H1 (cell line): ENCODE measurements around the gene ATP10D. TPM values are rescaled to one million over a fixed set of nuclear protein-coding genes. Genes with fewer than 3 reads are reported as not detected.

ENCODE experiments used
- POLR2AphosphoS5 ChIP-seq: IDR thresholded peaks from 2 replicates; pipeline ENCODE4 v1.6.1; 2011; ENCODE audit warnings: low read depth, low read length
- POU5F1 ChIP-seq: IDR thresholded peaks from 2 replicates; pipeline ENCODE4 v1.6.1; 2011; ENCODE audit warnings: low read depth, mild to moderate bottlenecking, low read length, moderate library complexity
- polyA plus RNA-seq, 7 experiments: library from polyadenylated mRNA; depleted of rRNA in 3 of 7; stranded (reverse) in 5 of 7; unstranded in 2 of 7; fragments of >200 nt in 5 of 7; fragments of 200-250 nt in 2 of 7; gene quantifications; 1 replicate in 5 of 7; 2 replicates in 1 of 7; 4 replicates in 1 of 7; pipeline versions ENCODE4 v1.2.1 to v1.2.3, GENCODE V29; 2011 to 2013; ENCODE audit warnings: missing spikeins in 2 of 7, mixed read lengths in 2 of 7
- total RNA-seq: library from RNA; stranded (reverse); fragmentation: NEBNext Ultra II Directional; extraction: Animal tissue kit (Norgen Biotek cat#: 25700); gene quantifications from 2 replicates; pipeline ENCODE4 v1.2.1, GENCODE V29; 2021

The ATP10D gene
- total and polyA plus RNA-seq, 2 of the 8 experiments (the other 6 are each of a cell fraction or from before 2014, with no cell fraction given) = 2.9 to 5.9 TPM

DNA sequence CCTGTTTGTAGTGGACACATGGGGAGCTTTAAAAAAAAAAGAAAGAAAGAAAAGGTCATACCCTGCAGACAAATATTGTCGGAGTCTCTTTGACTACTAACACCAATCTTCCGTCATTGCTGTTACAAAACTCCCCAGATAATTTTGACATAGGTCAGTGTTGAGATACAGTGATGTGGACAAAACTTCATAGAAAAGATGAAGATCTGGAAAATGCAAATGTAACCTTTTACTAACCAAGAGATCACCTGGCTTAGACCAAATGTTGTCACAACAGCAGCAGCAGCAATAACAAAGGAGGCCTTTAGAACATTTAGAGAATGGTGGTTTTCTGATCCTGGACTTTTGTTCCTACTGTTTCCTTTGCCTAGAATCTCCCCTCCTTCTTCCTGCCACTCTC, 13.5 kb upstream of the ATP10D start (continued):
- TF ChIP-seq POU5F1 (no peak), POLR2AphosphoS5 (no peak)
